DOHH2 (cell line): ENCODE data around the gene PAPSS2.

Experiments used
- CTCF ChIP-seq: fragments of 200-600 bp; sonication (generic); IDR thresholded peaks from one replicate; pipeline ENCODE4 v1.5.1; 2014; ENCODE audit warnings: antibody characterized with exemption, mild to moderate bottlenecking, low read depth, low read length; ENCODE audit not compliant: poor library complexity, severe bottlenecking
- EZH2phosphoT487 ChIP-seq: fragments of 200-600 bp; sonication (generic); IDR thresholded peaks from 2 replicates; pipeline ENCODE4 v1.6.1; 2017; ENCODE audit warnings: borderline replicate concordance, mild to moderate bottlenecking, antibody characterized with exemption, low read length, moderate library complexity, mixed read lengths

DNA sequence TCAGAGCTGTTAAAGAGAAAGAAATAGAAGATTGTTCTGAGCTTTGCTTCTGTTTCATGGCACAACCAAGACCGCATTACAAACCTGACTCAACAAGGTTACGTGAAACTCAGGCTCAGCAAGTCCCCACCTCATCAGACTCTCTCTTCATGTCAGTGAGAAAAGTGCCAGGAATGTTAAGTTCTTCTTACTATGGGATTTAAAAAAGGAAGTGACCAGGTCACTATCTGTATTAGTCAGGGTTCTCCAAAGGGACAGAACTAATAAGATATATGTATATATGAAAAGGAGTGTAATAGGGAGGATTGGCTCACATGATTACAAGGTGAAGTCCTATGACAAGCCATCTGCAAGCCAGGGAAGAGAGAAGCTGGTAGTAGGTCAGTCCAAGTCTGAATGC lies 25.4 kb upstream of the PAPSS2 start:
- TF ChIP-seq CTCF (no peak), EZH2phosphoT487 (no peak)
